ENCODE measurements around the gene CRYBA1. TPM values are rescaled to one million over a fixed set of nuclear protein-coding genes. Genes with fewer than 3 reads are reported as not detected.
A peak's percentile ranks its signal among the peaks of the same experiment; 100 is the strongest.
"Not testable (repeated sequence)": the region's sequence is repeated elsewhere in the genome, so short reads cannot be mapped to it uniquely, and the experiment has no call there.

The CRYBA1 gene
- total and polyA plus RNA-seq, 2 donors (not counting 3 experiments of a cell fraction or from before 2014, with no cell fraction given) = not detected

GRCh38 chr17:29216856-29217255, 29.8 kb upstream of the CRYBA1 start:
- Histone ChIP-seq H3K27ac (ENCODE audit: insufficient read depth, low read depth, low read length) (no peak overlapping the region), H3K9me1 (replicated peaks; ENCODE audit: control insufficient read depth, extremely low read depth, insufficient read depth, low read length) (no peaks in the 10 kb centered on the region), H3K9ac (replicated peaks; ENCODE audit: extremely low read depth, insufficient read depth, low read length) (no peak overlapping the region), H3K79me2 (ENCODE audit: control insufficient read depth, insufficient read depth, low read length) (no peaks in the 10 kb centered on the region), H3K36me3 (ENCODE audit: control insufficient read depth in 2 of 2, extremely low read depth in 1 of 2, insufficient read depth in 2 of 2, low read length in 2 of 2) (no peaks in the 10 kb centered on the region), H3K9me3 (replicated peaks; ENCODE audit: control insufficient read depth, insufficient read depth, low read length) (no peaks in the 10 kb centered on the region), H3K4me2 (ENCODE audit: insufficient read depth, low read length) (no peak overlapping the region), H4K20me1 (replicated peaks; ENCODE audit: control insufficient read depth, extremely low read depth, insufficient read depth, low read length) (no peaks in the 10 kb centered on the region), H2AFZ (ENCODE audit: low read depth, low read length) (no peak overlapping the region), H3K27me3 (ENCODE audit: control insufficient read depth in 2 of 2, insufficient read depth in 2 of 2, low read length in 2 of 2) (no peaks in the 10 kb centered on the region), H3K4me1 (ENCODE audit: control insufficient read depth, extremely low read depth, insufficient read depth, low read length) (no peaks in the 10 kb centered on the region), H3K4me3 (replicated peaks in 1 of 3; ENCODE audit: insufficient read depth in 1 of 3, low read depth in 1 of 3, low read length in 3 of 3) (no peak overlapping the region)
- CTCF ChIA-PET = interaction anchor here (0.7 to 12.1 kb wide), 9 partner anchors 10 to 92 kb away, joined by 3 to 320 read pairs (median 6); partner anchors contain the start of gene MYO18A
- dilution Hi-C loops (cut with MboI; ENCODE audit: extremely low pct_ligation_motif_present, low sequenced_read_pairs) (no loop called here), intact Hi-C loops (cut with micrococcal nuclease) (no loop called here)
- FAIRE-seq (no peak), DNase-seq (ENCODE audit: low read depth, low spot score) (no peak)
- POLR2A ChIA-PET = no interaction called here
- TF ChIP-seq, protein P1, sequence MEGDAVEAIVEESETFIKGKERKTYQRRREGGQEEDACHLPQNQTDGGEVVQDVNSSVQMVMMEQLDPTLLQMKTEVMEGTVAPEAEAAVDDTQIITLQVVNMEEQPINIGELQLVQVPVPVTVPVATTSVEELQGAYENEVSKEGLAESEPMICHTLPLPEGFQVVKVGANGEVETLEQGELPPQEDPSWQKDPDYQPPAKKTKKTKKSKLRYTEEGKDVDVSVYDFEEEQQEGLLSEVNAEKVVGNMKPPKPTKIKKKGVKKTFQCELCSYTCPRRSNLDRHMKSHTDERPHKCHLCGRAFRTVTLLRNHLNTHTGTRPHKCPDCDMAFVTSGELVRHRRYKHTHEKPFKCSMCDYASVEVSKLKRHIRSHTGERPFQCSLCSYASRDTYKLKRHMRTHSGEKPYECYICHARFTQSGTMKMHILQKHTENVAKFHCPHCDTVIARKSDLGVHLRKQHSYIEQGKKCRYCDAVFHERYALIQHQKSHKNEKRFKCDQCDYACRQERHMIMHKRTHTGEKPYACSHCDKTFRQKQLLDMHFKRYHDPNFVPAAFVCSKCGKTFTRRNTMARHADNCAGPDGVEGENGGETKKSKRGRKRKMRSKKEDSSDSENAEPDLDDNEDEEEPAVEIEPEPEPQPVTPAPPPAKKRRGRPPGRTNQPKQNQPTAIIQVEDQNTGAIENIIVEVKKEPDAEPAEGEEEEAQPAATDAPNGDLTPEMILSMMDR (IDR thresholded peaks at IDR 0.05; ENCODE audit: extremely low read depth in 1 of 2, insufficient read depth in 1 of 2, low read depth in 1 of 2, low read length in 2 of 2) = no peak
- TF ChIP-seq MYC (IDR thresholded peaks at IDR 0.05; ENCODE audit: low read depth, low read length) = no peak
- TF ChIP-seq JUN (IDR thresholded peaks at IDR 0.05; ENCODE audit: borderline replicate concordance, insufficient read depth, insufficient read length, low read depth) = no peak
- no TSS peak for BruUV-seq (replicated peaks)

GRCh38 chr17:29219378-29220047, 27.1 kb upstream of the CRYBA1 start:
- ChIA-PET POLR2A (no interaction called here), CTCF (interaction anchor here (1.0 to 12.1 kb wide), 37 partner anchors 8 to 254 kb away, joined by 3 to 320 read pairs (median 5); partner anchors contain the start of genes MYO18A and NUFIP2)
- intact Hi-C loops (cut with micrococcal nuclease) = loop anchor here (1.0 kb wide), 4 partner anchors 39 to 74 kb away; partner anchors contain the start of gene MYO18A
- FAIRE-seq = peak; percentile 89
- no peak for TF ChIP-seq POLR2AphosphoS5 (IDR thresholded peaks at IDR 0.05; ENCODE audit: insufficient read depth, low read depth, low read length)
- TF ChIP-seq, protein P1 (IDR thresholded peaks at IDR 0.05; ENCODE audit: extremely low read depth in 1 of 2, insufficient read depth in 1 of 2, low read depth in 1 of 2, low read length in 2 of 2) = peak; percentile 86 to 94
- H3K9me3 ChIP-seq (replicated peaks; ENCODE audit: control insufficient read depth, insufficient read depth, low read length) = no peaks in the 10 kb centered on the region
- no peaks in the 10 kb centered on the region for H3K27me3 ChIP-seq (ENCODE audit: control insufficient read depth in 2 of 2, insufficient read depth in 2 of 2, low read length in 2 of 2)
- no peaks in the 10 kb centered on the region for H3K79me2 ChIP-seq (ENCODE audit: control insufficient read depth, insufficient read depth, low read length)
- H3K4me2 ChIP-seq (ENCODE audit: insufficient read depth, low read length) = no peak overlapping the region
- BruUV-seq (replicated peaks) = no TSS peak
- H3K4me3 ChIP-seq (replicated peaks in 1 of 3; ENCODE audit: insufficient read depth in 1 of 3, low read depth in 1 of 3, low read length in 3 of 3) = no peak overlapping the region
- no peaks in the 10 kb centered on the region for H3K9me1 ChIP-seq (replicated peaks; ENCODE audit: control insufficient read depth, extremely low read depth, insufficient read depth, low read length)
- H3K27ac ChIP-seq (ENCODE audit: insufficient read depth, low read depth, low read length) = no peak overlapping the region
- H3K9ac ChIP-seq (replicated peaks; ENCODE audit: extremely low read depth, insufficient read depth, low read length) = no peak overlapping the region
- dilution Hi-C loops (cut with MboI; ENCODE audit: extremely low pct_ligation_motif_present, low sequenced_read_pairs) = no loop called here
- H3K36me3 ChIP-seq (ENCODE audit: control insufficient read depth in 2 of 2, extremely low read depth in 1 of 2, insufficient read depth in 2 of 2, low read length in 2 of 2) = no peaks in the 10 kb centered on the region
- H2AFZ ChIP-seq (ENCODE audit: low read depth, low read length) = no peak overlapping the region
- no peaks in the 10 kb centered on the region for H3K4me1 ChIP-seq (ENCODE audit: control insufficient read depth, extremely low read depth, insufficient read depth, low read length)
- H4K20me1 ChIP-seq (replicated peaks; ENCODE audit: control insufficient read depth, extremely low read depth, insufficient read depth, low read length) = no peaks in the 10 kb centered on the region
- peak; percentile 86 for DNase-seq (ENCODE audit: low read depth, low spot score)

DNA sequence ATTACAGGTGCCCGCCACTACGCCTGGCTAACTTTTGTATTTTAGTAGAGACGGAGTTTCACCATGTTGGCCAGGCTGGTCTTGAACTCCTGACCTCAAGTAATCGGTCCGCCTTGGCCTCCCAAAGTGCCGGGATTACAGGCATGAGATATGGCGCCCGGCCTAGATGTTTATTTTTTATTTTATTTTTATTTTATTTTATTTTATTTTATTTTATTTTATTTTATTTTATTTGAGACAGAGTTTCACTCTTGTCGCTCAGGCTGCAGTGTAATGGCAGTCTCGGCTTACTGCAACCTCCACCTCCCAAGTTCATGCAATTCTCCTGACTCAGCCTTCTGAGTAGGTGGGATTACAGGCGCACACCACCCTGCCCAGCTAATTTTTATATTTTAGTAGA, 25.3 kb upstream of the CRYBA1 start:
- H3K79me2 ChIP-seq (ENCODE audit: control insufficient read depth, insufficient read depth, low read length); DNase-seq (ENCODE audit: low read depth, low spot score); H3K9me1 ChIP-seq (replicated peaks; ENCODE audit: control insufficient read depth, extremely low read depth, insufficient read depth, low read length); H3K4me1 ChIP-seq (ENCODE audit: control insufficient read depth, extremely low read depth, insufficient read depth, low read length); H3K4me3 ChIP-seq (replicated peaks in 1 of 3; ENCODE audit: insufficient read depth in 1 of 3, low read depth in 1 of 3, low read length in 3 of 3); H3K9me3 ChIP-seq (replicated peaks; ENCODE audit: control insufficient read depth, insufficient read depth, low read length); POLR2A ChIA-PET; H4K20me1 ChIP-seq (replicated peaks; ENCODE audit: control insufficient read depth, extremely low read depth, insufficient read depth, low read length); BruUV-seq (replicated peaks); dilution Hi-C loops (cut with MboI; ENCODE audit: extremely low pct_ligation_motif_present, low sequenced_read_pairs); H3K9ac ChIP-seq (replicated peaks; ENCODE audit: extremely low read depth, insufficient read depth, low read length); FAIRE-seq; H2AFZ ChIP-seq (ENCODE audit: low read depth, low read length); intact Hi-C loops (cut with micrococcal nuclease); H3K27me3 ChIP-seq (ENCODE audit: control insufficient read depth in 2 of 2, insufficient read depth in 2 of 2, low read length in 2 of 2); H3K36me3 ChIP-seq (ENCODE audit: control insufficient read depth in 2 of 2, extremely low read depth in 1 of 2, insufficient read depth in 2 of 2, low read length in 2 of 2); H3K4me2 ChIP-seq (ENCODE audit: insufficient read depth, low read length); H3K27ac ChIP-seq (ENCODE audit: insufficient read depth, low read depth, low read length): not testable (repeated sequence)
- CTCF ChIA-PET = interaction anchor here (2.6 to 12.1 kb wide), 7 partner anchors 14 to 97 kb away, joined by 13 to 320 read pairs (median 41); no protein-coding TSS in a partner anchor
